C4-2B (cell line): Measurements from ENCODE around the gene GDPGP1.

Experiments
- ZFX ChIP-seq: fragments of 450-650 bp; IDR thresholded peaks from 2 replicates; pipeline ENCODE4 v1.6.1; 2017
- TF ChIP-seq, protein P1 (sequence below): fragments of 450-650 bp; conservative IDR thresholded peaks from 2 replicates; pipeline ENCODE4 v1.5.1; 2017; ENCODE audit warnings: mild to moderate bottlenecking

DNA sequence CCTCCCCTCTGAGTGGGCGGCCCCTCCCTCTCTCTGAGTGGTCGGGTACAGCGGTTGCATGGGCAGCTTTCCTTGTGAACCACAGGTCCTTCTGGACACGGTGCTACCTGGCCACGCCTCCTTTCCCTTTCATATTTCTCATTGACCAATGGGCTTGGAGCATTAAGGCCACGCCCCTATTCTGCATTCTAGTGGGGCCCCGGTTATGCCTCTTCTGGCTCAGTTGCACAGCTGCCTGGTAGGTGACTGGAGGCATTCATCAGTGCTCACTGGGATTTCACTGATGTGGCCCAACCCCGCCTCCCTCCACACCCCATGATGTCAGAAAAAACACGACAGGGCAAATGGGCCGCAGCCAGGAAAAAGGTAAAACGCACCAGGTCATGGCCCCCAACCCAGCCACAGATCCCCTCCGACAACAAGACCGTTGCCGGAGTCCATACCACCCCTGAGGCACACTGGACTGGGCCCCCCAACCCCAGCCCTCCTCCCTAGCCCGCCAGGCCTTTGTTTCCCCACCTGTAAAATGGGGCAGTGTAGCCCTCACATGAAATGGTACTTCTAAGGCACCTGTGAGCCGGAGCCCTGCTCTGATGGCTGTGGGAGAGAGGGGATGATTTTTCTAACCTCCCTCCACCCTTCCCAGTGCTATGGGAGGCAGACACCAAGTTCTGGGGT, 57.8 kb downstream of the GDPGP1 start:
- TF ChIP-seq, protein P1, sequence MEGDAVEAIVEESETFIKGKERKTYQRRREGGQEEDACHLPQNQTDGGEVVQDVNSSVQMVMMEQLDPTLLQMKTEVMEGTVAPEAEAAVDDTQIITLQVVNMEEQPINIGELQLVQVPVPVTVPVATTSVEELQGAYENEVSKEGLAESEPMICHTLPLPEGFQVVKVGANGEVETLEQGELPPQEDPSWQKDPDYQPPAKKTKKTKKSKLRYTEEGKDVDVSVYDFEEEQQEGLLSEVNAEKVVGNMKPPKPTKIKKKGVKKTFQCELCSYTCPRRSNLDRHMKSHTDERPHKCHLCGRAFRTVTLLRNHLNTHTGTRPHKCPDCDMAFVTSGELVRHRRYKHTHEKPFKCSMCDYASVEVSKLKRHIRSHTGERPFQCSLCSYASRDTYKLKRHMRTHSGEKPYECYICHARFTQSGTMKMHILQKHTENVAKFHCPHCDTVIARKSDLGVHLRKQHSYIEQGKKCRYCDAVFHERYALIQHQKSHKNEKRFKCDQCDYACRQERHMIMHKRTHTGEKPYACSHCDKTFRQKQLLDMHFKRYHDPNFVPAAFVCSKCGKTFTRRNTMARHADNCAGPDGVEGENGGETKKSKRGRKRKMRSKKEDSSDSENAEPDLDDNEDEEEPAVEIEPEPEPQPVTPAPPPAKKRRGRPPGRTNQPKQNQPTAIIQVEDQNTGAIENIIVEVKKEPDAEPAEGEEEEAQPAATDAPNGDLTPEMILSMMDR: no peak
- TF ChIP-seq ZFX: no peak
